Neutrophil (primary cell): ENCODE measurements around the gene TTC1.

Experiments used
- H3K27ac ChIP-seq: fragments of 200-600 bp; sonication (generic); 2 replicates; pipeline ENCODE4 v1.5.1; 2016; ENCODE audit warnings: mild to moderate bottlenecking, moderate library complexity
- H3K27me3 ChIP-seq: fragments of 200-600 bp; sonication (generic); 2 replicates; pipeline ENCODE4 v1.6.0; 2016; ENCODE audit warnings: mild to moderate bottlenecking
- H3K36me3 ChIP-seq: fragments of 200-600 bp; sonication (generic); 2 replicates; pipeline ENCODE4 v1.5.1; 2017
- H3K4me1 ChIP-seq, 2 experiments: fragments of 200-600 bp in 1 of 2; sonication (generic) in 1 of 2; 1 replicate in 1 of 2; 2 replicates in 1 of 2; pipeline versions ENCODE4 v1.5.1 to v1.6.1; 2013 to 2016; ENCODE audit warnings: low read depth in 1 of 2, low read length in 1 of 2, mild to moderate bottlenecking in 1 of 2, moderate library complexity in 1 of 2; ENCODE audit not compliant: control insufficient read depth in 1 of 2, insufficient read depth in 1 of 2
- H3K4me3 ChIP-seq, 2 experiments: fragments of 200-600 bp in 1 of 2; sonication (generic) in 1 of 2; 1 replicate in 1 of 2; 2 replicates in 1 of 2; pipeline ENCODE4 v1.5.1; 2013 to 2016; ENCODE audit warnings: low read depth in 1 of 2, low read length in 1 of 2, mild to moderate bottlenecking in 1 of 2, moderate library complexity in 1 of 2
- H3K9me3 ChIP-seq: fragments of 200-600 bp; sonication (generic); 2 replicates; pipeline ENCODE4 v1.5.1; 2016
- TF ChIP-seq, protein P1 (sequence below): fragments of 200-600 bp; sonication (generic); IDR thresholded peaks from 2 replicates; pipeline ENCODE4 v1.5.1; 2016; ENCODE audit warnings: antibody characterized with exemption

TTC1 gene

DNA sequence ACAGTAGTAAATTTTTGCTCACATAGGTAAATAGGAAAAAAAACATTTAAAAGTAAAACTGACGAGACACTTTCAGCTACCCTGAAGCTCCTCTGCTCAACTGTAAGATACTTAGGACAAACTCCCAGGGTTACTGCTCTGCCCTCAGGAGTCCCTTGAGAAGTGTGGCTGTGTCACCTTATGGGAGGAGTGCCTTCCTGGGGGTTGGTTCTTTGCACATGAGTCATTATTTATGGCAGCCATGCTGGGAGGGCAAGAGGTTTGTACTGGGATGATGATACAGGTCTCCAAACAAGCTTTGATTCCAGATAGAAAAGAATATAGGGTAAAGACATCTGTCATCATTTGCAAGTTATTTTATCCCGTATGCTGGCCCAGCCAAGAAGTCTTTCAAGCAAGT is 45.9 kb downstream of the TTC1 start:
- Histone ChIP-seq H3K9me3 (no peaks in the 10 kb centered on the region), H3K4me3 (no peak overlapping the region), H3K27me3 (no peaks in the 10 kb centered on the region), H3K36me3 (peaks cover 73% of the 10 kb centered on the region), H3K4me1 (no peaks in the 10 kb centered on the region), H3K27ac (no peak overlapping the region)
- TF ChIP-seq, protein P1, sequence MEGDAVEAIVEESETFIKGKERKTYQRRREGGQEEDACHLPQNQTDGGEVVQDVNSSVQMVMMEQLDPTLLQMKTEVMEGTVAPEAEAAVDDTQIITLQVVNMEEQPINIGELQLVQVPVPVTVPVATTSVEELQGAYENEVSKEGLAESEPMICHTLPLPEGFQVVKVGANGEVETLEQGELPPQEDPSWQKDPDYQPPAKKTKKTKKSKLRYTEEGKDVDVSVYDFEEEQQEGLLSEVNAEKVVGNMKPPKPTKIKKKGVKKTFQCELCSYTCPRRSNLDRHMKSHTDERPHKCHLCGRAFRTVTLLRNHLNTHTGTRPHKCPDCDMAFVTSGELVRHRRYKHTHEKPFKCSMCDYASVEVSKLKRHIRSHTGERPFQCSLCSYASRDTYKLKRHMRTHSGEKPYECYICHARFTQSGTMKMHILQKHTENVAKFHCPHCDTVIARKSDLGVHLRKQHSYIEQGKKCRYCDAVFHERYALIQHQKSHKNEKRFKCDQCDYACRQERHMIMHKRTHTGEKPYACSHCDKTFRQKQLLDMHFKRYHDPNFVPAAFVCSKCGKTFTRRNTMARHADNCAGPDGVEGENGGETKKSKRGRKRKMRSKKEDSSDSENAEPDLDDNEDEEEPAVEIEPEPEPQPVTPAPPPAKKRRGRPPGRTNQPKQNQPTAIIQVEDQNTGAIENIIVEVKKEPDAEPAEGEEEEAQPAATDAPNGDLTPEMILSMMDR, result no peak

DNA sequence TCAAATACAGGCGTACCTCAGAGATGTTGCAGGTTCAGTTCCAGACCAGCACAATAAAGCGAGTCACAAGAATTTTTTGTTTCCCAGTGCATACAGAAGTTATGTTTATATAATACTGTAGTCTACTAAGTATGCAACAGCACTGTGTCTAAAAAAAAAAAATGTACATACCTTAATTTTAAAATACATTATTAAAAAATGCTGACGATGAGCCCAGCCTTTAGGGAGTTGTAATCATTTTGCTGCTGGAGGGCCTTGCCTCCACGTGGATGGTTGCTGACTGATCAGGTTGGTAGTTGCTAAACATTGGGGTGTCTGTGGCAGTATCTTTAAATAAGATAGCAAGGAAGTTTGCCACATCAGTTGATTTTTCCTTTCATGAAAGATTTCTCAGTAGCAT is 48.3 kb downstream of the TTC1 start:
- peaks cover 73% of the 10 kb centered on the region for H3K36me3 ChIP-seq
- TF ChIP-seq, protein P1, result no peak
- no peaks in the 10 kb centered on the region for H3K27me3 ChIP-seq
- no peak overlapping the region for H3K4me3 ChIP-seq
- H3K4me1 ChIP-seq, result no peaks in the 10 kb centered on the region
- no peak overlapping the region for H3K27ac ChIP-seq
- no peaks in the 10 kb centered on the region for H3K9me3 ChIP-seq

DNA sequence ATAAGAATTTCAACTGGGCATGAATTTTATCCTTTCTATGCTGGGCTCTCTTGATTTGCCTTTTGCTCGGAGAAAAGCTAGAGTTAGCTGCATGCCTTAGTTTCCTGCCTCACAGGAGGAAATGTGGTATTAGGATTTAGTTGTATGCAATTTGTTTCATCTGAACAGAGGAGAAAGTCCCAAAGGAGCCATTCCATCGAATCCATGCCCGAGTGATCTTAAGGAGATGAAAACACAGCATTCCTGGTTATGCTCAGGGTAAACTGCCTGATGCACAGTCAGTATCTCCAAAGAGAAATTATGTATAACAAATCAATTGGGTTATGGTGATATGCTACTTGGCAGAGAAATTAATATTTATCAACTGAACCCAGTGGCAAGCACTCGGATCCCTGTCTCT is 51.1 kb downstream of the TTC1 start:
- TF ChIP-seq, protein P1, result no peak
- Histone ChIP-seq H3K36me3 (peaks cover 74% of the 10 kb centered on the region), H3K4me1 (no peaks in the 10 kb centered on the region), H3K9me3 (no peaks in the 10 kb centered on the region), H3K27me3 (no peaks in the 10 kb centered on the region), H3K27ac (no peak overlapping the region), H3K4me3 (no peak overlapping the region)

DNA sequence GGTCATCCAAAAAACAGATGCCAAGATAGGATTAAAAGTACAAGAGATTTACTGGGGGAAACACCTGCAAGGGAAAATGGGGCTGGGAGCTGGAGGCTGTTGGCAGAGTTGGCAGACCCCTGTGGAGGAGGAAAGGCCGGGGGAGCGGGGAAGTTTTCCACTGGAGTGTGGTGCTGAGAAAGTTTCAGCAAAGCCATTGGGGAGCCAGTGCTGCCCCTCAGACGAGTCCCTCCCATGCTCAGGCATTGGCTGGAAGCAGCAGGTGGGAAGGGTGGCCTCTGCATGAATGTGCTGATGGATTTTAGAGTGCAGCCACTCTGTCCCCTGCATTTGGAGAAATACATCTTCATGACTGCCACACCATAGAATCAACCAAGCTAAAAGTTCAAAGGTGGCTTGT is 52.8 kb downstream of the TTC1 start:
- no peaks in the 10 kb centered on the region for H3K9me3 ChIP-seq
- H3K27me3 ChIP-seq, result no peaks in the 10 kb centered on the region
- H3K4me1 ChIP-seq, result no peaks in the 10 kb centered on the region
- no peak overlapping the region for H3K27ac ChIP-seq
- H3K36me3 ChIP-seq, result peaks cover 74% of the 10 kb centered on the region
- no peak overlapping the region for H3K4me3 ChIP-seq
- TF ChIP-seq, protein P1, result no peak

DNA sequence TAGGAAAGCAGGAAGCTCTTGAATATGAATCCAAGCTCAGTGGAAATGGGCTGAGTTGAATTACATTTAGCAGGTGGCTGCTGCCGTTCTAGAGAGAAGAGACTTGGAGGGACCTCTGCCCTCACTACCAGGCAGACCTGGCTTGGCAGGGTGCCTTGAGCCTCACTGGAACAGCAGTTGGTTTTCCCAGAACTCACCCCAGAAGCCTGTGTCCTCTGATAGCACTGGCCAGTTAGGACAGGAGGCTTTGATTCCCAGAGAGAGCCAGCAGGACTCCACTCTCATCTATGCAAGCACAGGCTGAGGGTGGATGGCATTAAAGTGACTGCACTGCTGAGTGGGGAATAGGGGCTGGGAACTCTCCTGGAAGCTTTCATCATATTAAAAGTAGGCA is 55.5 kb downstream of the TTC1 start:
- Histone ChIP-seq H3K4me1 (no peaks in the 10 kb centered on the region), H3K4me3 (no peak overlapping the region), H3K36me3 (peaks cover 92% of the 10 kb centered on the region), H3K27me3 (no peaks in the 10 kb centered on the region), H3K27ac (no peak overlapping the region), H3K9me3 (no peaks in the 10 kb centered on the region)
- TF ChIP-seq, protein P1, result no peak
